ENCODE measurements around the gene PSMA8.
"Not testable (repeated sequence)": the region's sequence is repeated elsewhere in the genome, so short reads cannot be mapped to it uniquely, and the experiment has no call there.

The PSMA8 gene

GRCh38 chr18:26192233-26192632 is 58.6 kb downstream of the PSMA8 start:
- DNase-seq (ENCODE audit: low read depth): no peak
- no peak for TF ChIP-seq CTCF (conservative IDR thresholded peaks at IDR 0.05; ENCODE audit: control insufficient read depth, insufficient read depth, low read depth, low read length)

GRCh38 chr18:26196605-26197004 is 62.9 kb downstream of the PSMA8 start:
- TF ChIP-seq CTCF (conservative IDR thresholded peaks at IDR 0.05; ENCODE audit: control insufficient read depth, insufficient read depth, low read depth, low read length): no peak
- no peak for DNase-seq (ENCODE audit: low read depth)
- no peak overlapping the region for H3K4me3 ChIP-seq (ENCODE audit: control insufficient read depth, low read depth, low read length)

More at GRCh38 chr18:26192233-26192632, 58.6 kb downstream of the PSMA8 start:
- H3K4me3 ChIP-seq (ENCODE audit: control insufficient read depth, low read depth, low read length): no peak overlapping the region

GRCh38 chr18:26202001-26202400 is 68.3 kb downstream of the PSMA8 start:
- H3K4me3 ChIP-seq (ENCODE audit: control insufficient read depth, low read depth, low read length); DNase-seq (ENCODE audit: low read depth): not testable (repeated sequence)

GRCh38 chr18:26205318-26205717 is 71.6 kb downstream of the PSMA8 start:
- no peak overlapping the region for H3K4me3 ChIP-seq (ENCODE audit: control insufficient read depth, low read depth, low read length)
- TF ChIP-seq CTCF (conservative IDR thresholded peaks at IDR 0.05; ENCODE audit: control insufficient read depth, insufficient read depth, low read depth, low read length): no peak
- no peak for DNase-seq (ENCODE audit: low read depth)

- TF ChIP-seq CTCF (conservative IDR thresholded peaks at IDR 0.05; ENCODE audit: control insufficient read depth, insufficient read depth, low read depth, low read length): no peak
- DNase-seq (ENCODE audit: low read depth): no peak
- H3K4me3 ChIP-seq (ENCODE audit: control insufficient read depth, low read depth, low read length): no peak overlapping the region
Measured at GRCh38 chr18:26206488-26206887, 72.8 kb downstream of the PSMA8 start.

- DNase-seq (ENCODE audit: low read depth): no peak
- TF ChIP-seq CTCF (conservative IDR thresholded peaks at IDR 0.05; ENCODE audit: control insufficient read depth, insufficient read depth, low read depth, low read length): no peak
- H3K4me3 ChIP-seq (ENCODE audit: control insufficient read depth, low read depth, low read length): no peak overlapping the region
Measured at GRCh38 chr18:26207937-26208336, 74.3 kb downstream of the PSMA8 start.

- TF ChIP-seq CTCF (conservative IDR thresholded peaks at IDR 0.05; ENCODE audit: control insufficient read depth, insufficient read depth, low read depth, low read length): no peak
- no peak for DNase-seq (ENCODE audit: low read depth)
- H3K4me3 ChIP-seq (ENCODE audit: control insufficient read depth, low read depth, low read length): no peak overlapping the region
Measured at GRCh38 chr18:26208977-26209376, 75.3 kb downstream of the PSMA8 start.

Data from fibroblast of mammary gland (primary cell).